HG02759 (cell line): Measurements from ENCODE around the gene IGF2.
"Not testable (repeated sequence)": the region's sequence is repeated elsewhere in the genome, so short reads cannot be mapped to it uniquely, and the experiment has no call there.

Experiments
- ATAC-seq: cut with Tn5 transposase; IDR thresholded peaks from one replicate; pipeline ENCODE4 v1.9.1; 2021; ENCODE audit warnings: mild to moderate bottlenecking, moderate library complexity; ENCODE audit not compliant: unreplicated experiment

The IGF2 gene

DNA sequence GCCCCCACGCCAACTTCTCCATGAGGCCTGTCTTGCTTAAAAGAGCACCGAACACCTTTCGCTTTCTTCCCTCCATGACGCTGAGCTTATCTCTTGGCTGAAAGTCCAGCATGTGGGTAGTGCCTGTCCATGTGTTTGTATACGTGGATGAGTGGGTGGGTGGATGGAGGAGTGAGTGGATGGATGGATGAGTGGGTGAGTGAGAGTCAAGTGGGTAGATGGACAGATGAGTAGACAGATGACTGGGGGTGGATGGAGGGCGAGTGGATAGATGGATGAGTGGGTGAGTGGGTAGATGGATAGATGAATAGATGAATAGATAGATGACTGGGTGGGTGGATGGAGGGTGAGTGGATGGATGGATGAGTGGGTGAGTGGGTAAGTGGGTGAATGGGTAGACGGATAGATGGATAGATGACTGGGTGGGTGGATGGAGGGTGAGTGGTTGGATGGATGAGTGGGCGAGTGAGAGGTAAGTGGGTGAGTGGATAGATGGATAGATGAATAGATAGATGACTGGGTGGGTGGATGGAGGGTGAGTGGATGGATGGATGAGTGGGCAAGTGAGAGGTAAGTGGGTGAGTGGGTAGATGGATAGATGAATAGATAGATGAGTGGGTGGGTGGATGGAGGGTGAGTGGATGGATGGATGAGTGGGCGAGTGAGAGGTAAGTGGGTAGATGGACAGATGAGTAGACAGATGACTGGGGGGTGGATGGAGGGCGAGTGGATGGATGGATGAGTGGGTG is 14.3 kb downstream of the IGF2 start:
- ATAC-seq = not testable (repeated sequence)

DNA sequence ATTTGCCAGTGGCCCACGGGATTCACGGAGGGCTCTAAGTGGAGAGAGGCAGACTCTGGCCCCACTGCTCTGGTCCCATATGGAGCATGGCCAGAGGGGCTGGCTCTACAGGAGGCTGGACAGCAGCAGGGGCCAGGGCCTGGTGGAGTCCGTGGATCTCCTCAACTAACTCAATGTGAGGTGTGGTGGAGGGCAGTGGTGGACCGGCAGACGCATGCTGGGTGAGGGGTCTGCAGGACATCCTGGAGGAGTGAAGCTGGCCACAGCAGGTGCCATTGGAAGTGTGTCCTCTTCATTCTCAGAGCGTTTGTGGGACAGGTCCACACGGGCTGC is 15.6 kb downstream of the IGF2 start:
- ATAC-seq = no peak

DNA sequence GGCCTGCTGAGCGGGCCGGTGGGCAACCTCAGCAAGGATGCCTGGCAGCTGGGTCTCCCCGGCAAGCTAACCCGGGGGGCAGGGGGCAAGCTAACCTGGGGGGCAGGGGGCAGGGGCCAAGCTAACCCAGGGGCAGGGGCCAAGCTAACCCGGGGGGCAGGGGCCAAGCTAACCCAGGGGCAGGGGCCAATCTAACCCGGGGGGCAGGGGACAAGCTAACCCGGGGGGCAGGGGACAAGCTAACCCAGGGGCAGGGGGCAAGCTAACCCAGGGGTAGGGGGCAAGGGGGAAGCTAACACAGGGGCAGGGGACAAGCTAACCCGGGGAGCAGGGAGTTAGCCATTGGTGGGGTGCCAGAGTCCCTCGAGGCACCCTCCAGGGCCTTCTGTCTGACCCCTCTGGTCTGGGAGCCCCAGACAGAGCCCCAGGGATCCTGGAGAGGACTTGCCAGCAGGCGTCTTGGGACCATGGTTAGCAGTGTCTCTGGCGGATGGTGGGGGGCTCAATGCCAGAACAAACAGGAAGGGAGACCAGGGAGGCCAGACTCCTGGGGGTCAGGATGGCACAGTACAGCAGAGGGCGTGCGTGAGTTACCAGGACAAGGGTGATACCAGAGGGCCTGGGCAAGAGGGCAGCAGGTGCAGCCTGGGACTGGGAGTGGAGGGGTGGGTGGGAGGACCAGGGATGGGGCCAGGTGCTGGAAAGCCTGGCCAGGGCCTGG is 16.1 kb downstream of the IGF2 start:
- no peak for ATAC-seq

- ATAC-seq = no peak
Measured at GRCh38 chr11:2122222-2122906, 16.8 kb downstream of the IGF2 start.

DNA sequence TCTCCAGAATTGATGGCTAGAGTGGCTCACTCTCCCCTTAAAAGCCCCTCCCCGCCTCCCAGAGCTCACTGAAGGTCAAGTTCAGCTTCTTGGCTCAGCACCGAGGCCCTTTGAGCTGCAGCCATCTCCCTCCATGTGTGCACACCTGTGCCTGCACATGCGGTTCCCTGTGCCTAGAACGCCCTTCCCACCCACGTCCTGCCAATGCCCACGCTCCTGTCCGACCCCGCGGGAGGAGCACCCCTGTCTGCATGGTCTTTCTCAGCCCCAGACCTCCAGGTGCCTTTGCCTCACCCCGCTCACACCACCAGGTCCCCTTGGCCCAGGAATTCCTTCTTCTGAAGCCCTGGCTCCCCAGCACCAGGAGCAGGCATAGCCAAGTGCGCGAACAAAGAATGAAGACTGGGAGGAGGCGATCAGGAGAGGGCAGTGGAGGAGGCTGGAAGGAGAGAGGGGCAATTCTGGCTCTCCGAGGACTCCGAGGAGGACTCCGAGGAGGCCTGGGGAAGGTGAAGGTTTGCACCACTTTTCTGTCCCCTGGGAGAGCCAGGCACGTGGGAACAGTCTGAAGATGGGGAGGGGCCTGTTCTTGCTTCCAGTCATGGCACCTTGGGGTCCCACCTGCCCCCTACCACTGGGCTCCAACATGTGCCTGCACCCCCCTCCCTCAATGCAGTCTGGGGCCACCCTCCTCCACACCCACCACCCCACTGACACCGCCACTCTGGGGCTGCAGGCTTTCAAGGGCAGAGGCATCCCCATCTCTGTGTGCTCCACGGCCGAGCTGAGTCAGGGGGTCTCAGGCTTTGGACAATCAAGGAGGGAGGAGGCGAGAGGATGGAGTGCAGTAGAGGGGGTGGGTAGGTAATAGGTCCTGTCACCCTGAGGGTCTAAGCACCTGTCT is 17.7 kb downstream of the IGF2 start:
- no peak for ATAC-seq

GRCh38 chr11:2120359-2121100 is 18.7 kb downstream of the IGF2 start:
- ATAC-seq = no peak

GRCh38 chr11:2118677-2119076 is 20.5 kb downstream of the IGF2 start:
- no peak for ATAC-seq

GRCh38 chr11:2116680-2117079 is 22.5 kb downstream of the IGF2 start:
- no peak for ATAC-seq

GRCh38 chr11:2115308-2115707 is 23.9 kb downstream of the IGF2 start:
- no peak for ATAC-seq

DNA sequence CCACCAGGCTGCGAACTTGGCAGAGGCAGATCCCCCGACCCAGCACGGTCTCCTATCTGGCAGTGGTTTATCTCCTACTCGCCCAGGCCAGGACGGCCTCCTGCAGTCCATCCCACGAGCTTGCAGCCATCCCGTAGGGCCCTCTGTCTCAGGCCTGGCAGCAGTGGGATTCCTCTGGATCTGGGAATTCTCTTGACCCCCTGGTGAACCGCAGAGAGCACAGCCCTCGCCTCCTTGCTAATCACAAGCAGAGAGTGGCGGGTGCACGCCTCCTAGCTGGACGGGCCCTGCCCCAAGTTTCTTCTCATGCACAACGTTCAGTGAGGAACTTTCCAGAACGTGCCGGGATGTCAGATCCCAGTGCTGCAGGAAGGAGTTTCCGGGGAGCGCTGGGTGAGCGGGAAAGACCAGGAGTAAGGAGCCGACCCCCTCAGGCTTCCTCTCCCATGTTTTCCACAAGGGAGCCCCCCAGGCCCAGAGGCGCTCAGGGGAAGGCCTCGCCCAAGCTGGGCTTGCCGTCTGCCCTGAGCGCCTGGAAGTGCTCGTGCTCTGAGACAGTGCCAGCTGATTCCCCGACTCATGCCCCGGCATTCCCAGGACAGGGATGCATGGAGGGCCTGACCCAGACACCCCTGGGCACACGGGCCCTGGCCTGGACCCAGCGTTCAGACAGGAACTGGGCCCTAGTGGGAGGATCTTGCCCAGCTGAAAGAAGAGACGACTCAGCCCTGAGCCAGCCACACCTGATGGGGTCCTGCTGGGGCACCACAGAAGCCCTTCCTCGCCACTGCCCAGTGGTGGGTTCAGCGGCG is 24.6 kb downstream of the IGF2 start:
- ATAC-seq = no peak

DNA sequence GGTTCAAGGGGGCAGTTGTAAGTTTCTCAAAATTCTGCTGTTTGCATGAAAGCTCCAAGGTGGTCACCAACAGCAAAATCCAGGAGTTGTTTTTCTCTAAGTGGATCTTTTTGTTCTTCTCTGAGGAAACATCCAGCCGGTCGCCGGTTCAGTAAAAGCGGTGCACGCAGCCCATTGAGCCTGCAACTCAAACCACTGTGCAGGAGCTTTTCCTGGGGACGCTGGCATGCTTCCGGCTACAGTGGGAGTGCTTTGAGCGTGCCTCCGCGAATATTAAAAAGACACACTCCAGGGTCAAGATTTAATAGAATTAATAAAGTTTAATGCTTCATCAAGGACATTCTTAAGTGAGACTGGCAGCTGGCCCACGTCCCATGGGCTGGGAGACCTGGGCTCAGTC is 25.4 kb downstream of the IGF2 start:
- ATAC-seq = no peak

- no peak for ATAC-seq
Measured at GRCh38 chr11:2110521-2110920, 28.7 kb downstream of the IGF2 start.

GRCh38 chr11:2109541-2110019 is 29.6 kb downstream of the IGF2 start:
- no peak for ATAC-seq

DNA sequence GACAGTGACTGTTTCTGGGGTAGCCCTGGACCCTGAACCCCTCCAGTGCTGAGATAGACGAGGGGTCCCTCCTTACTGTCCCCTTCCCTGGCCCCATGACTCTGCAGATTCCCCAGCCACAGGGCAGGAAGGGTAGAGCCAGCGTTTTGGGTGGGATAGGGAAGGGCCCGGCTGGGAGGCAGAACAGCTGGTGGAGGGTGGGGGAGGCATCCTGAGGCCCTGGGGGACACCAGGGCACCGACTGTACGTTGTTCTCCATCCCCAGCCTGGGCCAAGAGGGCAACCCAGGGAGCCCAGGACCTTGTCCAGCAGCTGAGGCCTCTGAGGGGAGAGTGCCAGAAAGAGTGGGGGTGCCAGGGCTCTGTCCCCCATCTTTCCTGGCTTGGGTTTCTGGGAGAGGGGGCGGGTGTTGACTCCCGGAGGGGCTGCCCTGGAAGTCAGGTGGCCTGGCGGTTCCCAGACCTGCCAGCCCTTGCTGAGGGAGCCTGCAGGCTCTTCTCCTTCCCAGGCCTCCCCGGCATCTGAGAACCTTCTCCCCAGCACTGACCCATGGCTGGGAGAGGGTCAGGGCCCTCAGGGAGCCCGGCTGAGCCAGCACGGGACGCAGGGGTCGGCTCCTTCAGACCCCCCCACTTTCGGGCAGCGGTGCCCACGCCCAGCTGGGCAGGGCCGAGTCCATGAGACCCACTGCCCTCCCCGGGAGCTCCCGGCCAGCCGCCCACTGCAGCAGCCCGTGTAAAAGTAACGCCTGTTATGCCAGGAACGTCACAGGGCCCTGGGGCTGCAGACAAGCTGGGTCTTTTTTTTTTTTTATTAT is 30.3 kb downstream of the IGF2 start:
- ATAC-seq = no peak

DNA sequence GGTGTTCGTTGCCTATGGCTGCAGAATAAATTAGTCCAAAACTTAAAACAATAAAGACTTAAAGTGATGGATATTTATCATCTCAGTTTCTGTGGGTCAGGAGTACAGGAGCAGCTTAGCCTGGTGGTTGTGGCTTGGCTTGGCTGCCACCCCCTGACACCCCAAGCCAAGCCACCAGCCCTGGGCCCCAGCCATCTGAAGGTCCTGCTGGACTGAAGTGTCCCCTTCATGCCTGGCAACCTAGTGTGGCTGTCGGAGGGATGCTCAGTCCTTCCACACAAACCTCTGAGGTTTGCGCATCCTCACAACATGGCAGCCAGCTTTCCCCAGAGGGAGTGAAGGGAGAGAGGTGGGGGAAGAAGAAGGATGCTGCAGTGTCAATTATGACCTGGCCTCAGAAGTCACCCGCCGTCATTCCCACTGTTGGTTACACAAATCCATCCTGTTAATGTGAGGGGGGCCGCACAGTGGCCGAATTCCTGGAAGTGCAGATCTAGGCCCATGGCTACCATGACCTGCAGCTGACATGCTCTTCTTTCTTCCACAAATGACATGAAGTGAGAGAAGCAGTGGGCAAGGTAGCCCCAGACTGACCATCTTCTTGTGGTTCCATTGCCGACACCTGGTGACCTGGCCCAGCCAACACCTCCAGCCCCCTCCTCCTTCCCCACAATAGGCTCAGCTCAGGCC is 31.1 kb downstream of the IGF2 start:
- no peak for ATAC-seq

DNA sequence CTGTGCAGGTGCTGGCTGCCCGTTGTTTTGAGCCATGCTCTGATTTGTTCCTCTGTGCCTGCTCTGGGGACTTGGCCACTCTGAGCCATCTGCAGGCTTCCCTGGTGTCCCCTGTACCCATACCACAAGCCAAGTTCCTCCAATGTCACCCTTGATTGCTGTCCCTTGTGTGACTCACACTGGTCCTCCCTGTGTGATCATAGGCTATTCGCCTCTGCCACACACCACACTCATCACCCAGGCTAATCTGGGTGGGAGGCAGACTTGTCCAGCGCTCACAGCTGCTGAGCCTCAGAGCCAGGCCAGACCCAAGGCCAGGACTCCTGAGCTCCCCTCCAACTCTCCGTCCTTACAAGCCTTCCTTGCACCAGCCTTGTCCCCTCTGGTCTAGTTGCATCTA is 31.7 kb downstream of the IGF2 start:
- no peak for ATAC-seq

GRCh38 chr11:2106583-2107209 is 32.5 kb downstream of the IGF2 start:
- ATAC-seq = no peak

GRCh38 chr11:2105511-2105910 is 33.7 kb downstream of the IGF2 start:
- no peak for ATAC-seq
